Stimulated activated CD4-positive, alpha-beta T cell treated with anti-CD3 and anti-CD28 coated beads, Interleukin-12 subunit alpha, Interleukin-12 subunit beta, amount 100 ng/mL, for 4 hours (primary cell): Measurements from ENCODE around the gene SEPTIN12.
"Not testable (repeated sequence)": the region's sequence is repeated elsewhere in the genome, so short reads cannot be mapped to it uniquely, and the experiment has no call there.

Source experiments
- DNase-seq: peaks from one replicate; pipeline ENCODE4 v3.0.0-alpha.2; 2020

The SEPTIN12 gene

GRCh38 chr16:4750896-4751295 lies 37.2 kb downstream of the SEPTIN12 start:
- no peak for DNase-seq

- DNase-seq: no peak
These were observed 38.4 kb downstream of the SEPTIN12 start for GRCh38 chr16:4749700-4750257.

GRCh38 chr16:4748682-4749411 lies 39.3 kb downstream of the SEPTIN12 start:
- DNase-seq: no peak

DNA sequence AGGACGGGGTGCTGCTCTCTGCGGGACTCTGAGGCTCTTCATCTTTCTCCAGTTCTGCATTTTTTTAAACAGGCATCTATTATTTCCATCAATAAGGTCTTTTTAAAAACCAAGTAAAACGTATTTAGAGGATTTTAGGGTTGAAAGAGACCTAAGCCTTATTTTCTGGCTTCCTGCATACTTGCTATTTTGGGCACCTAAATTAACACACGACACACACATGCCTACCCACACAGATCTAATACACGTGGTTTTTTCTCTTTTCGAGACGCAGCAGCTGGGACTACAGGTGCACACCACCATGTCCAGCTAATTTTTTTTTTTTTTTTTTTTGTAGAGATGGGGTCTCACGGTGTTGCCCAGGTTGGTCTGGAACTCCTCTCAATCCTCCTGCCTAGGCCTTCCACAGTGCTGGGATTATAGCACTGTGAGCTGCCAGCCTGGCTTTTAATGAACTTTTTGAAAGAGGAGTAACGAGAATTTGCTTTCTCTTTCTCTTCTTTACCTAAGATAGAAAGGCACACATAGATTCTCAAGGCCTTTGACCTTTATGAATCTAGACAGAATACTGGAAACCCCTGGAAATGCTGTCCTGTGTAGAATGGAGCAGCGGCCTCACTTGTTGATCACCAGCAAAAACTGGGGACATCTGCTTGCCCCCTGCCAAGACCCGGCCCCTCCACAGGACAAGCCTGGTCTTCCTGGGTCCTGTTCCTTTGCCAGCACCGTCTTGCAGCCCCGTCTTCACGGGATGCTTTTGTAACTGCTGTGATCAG lies 40.1 kb downstream of the SEPTIN12 start:
- no peak for DNase-seq

DNA sequence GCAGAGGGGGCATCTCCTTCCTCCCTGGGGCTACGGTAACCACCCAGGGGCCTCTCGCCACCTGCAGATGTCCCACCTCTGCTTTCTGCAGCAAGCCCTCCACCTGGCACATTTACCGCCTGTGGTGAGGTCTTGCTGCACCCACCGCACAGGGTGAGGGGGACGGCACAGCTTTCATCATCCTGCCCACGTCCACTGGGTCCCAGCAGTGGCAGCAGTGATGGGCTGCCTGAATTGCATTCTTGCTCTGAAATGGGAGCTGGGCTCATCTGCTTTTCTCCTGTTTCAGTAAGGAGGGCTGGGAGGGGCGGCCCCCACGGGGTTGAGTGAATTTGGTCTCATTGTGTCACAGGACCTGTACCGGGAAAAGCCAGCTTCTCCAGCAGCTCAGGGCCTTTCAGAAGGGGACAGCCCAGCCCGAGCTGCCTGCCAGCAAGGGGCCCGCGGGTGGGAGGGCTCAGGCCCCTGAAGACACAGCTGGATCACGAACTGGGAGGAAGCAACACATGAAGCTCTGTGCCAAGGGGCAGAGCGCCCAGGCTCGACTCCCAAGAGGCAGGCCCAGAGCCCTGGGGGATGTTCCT lies 41.1 kb downstream of the SEPTIN12 start:
- no peak for DNase-seq

DNA sequence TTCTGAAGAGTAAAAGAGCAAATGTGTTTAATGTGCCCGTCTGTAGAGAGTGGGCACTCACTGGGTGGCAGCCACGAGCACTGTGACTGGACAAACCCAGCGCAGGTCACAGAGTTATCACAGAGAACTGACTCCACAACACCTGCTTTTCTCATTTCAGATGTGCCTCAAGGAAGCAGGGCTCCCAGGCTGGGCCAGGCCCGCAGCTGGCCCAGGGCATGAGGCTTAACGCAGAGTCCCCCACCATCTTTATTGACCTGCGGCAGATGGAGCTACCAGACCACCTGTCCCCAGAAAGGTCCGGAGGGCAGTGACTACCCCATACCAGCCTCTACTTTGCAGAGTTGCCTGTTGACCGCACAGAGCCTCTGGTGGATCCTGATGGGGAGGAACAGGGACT lies 41.9 kb downstream of the SEPTIN12 start:
- DNase-seq: no peak

- DNase-seq: no peak
These were observed 42.9 kb downstream of the SEPTIN12 start for GRCh38 chr16:4745274-4745569.

DNA sequence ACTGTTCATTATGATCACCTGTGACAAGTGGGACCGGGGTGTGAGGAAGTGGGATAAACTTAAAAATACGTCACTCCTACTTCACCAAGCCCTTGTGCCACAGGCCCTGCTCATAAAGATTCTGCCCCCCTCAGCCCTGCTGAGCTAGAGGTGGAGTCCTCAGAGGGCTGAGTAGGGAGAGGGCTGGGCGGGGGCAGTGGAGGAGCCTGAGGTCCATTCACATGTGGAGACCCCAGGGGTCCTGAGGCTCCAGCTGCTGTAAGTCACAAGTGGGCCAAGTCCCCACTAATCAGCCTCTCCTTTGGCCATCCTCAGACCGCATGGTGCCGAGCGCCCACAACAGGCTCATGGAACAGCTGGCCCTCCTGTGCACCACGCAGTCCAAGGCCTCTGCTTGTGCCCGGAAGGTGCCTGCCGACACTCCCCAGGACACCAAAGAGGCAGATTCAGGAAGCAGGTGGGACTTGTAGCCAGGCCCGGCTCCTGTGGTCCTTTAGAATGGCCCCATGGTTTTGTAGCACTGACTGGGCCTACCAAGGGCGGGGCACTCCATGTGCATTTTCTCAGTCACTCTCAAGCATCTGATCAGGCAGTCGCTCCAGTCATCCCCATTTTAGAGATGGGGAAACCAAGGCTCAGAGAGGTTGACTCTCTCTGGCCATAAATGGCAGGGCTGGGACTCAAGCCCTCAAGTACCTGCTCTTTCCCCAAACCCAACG lies 43.4 kb downstream of the SEPTIN12 start:
- no peak for DNase-seq

GRCh38 chr16:4743226-4743878 lies 44.8 kb downstream of the SEPTIN12 start:
- no peak for DNase-seq

DNA sequence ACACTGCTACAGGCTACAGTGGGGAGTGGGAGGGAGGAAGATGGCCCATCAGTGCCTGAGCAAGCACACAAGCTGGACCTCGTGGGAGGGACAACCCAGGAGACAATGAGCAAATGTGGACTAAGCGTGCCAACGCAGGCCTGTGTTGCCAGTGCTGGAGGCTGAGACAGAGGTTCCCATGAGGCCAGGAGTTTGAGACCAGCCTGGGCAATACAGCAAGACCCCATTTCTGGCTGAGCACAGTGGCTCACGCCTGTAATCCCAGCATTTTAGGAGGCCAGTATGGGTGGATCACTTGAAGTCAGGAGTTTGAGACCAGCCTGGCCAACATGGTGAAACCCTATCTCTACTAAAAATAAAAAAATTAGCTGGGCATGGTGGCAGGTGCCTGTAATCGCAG lies 49.8 kb downstream of the SEPTIN12 start:
- not testable (repeated sequence) for DNase-seq

DNA sequence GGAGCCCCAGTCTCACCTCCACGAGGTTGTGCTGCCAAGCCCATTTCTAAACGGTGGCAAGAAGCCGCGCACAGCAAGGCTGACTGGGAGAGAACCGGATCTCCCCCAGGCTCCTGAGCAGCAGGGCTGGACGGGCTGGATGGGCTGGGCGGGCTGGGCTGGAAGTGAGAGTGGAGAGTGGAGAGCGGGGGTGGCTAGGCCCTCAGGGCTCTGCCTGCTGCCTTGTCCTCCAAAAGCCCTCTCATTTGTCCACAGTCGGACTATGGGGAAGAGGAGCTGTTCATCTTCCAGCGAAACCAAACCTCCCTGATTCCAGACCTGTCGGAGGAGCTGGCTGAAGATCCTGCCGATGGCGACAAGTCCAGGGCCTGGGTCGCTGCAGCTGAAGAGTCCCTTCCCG lies 50.6 kb downstream of the SEPTIN12 start:
- no peak for DNase-seq

GRCh38 chr16:4736546-4736945 lies 51.6 kb downstream of the SEPTIN12 start:
- no peak for DNase-seq

- DNase-seq: peak; percentile 95
These were observed 53.2 kb downstream of the SEPTIN12 start for GRCh38 chr16:4734730-4735535.

DNA sequence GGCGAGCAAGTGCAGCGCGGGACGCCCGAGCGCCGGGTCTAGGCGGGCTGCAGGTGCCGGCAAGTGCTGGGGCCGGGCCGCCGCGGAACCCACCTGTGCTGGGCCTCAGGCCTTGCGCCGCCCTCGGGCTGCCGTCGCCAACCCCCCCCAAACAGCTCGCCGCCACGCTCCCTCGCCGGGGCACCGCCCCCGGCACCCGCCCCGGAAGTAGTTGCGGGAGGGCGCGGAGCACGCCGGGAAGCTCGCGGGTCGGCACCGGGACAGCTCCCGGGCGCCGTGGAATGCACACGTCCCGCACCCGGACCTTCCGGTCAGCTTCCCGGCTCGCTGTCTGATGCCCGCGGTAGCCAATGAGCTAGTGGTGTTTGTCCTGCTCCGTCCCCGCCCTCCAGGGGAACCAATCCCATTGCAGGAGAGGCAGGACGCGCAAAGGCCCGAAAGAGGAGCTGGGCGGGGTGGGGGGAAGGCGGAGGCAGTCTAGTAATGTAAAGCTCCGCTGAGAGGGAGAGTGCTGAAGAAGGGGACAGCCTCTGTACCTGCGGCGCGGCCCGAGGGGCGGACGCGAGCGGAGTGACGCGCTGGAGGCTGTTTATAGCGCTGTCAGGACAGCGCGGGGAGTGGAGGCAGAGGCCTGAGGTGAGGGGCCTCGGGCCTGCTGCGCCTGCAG lies 53.9 kb downstream of the SEPTIN12 start, which contains the start of the genes ANKS3 and DNAAF8:
Gene ANKS3, minus strand, starts transcription at position 209 of the 667 bp plus-strand sequence. CDS start 4,122 bp downstream, outside the sequence.
Gene DNAAF8, plus strand, starts transcription at position 475 of the 667 bp plus-strand sequence. CDS start 1,978 bp downstream, outside the sequence.
- peak; percentile 74 for DNase-seq

GRCh38 chr16:4733747-4734062 lies 54.4 kb downstream of the SEPTIN12 start:
- peak; percentile 18 for DNase-seq

- no peak for DNase-seq
These were observed 54.9 kb downstream of the SEPTIN12 start for GRCh38 chr16:4733211-4733742.

- no peak for DNase-seq
These were observed 58.3 kb downstream of the SEPTIN12 start for GRCh38 chr16:4729876-4730275.

GRCh38 chr16:4728676-4729075 lies 59.5 kb downstream of the SEPTIN12 start:
- DNase-seq: no peak
